ENCODE results near the gene EMSY.
"Not testable (repeated sequence)": the region's sequence is repeated elsewhere in the genome, so short reads cannot be mapped to it uniquely, and the experiment has no call there.

EMSY gene

GRCh38 chr11:76577226-76577920, 132.6 kb downstream of the EMSY start:
- DNase-seq = no peak

GRCh38 chr11:76577921-76578653, 133.3 kb downstream of the EMSY start:
- DNase-seq = no peak

- DNase-seq = no peak
These were observed 133.8 kb downstream of the EMSY start for GRCh38 chr11:76578654-76579055.

- DNase-seq = no peak
These were observed 134.4 kb downstream of the EMSY start for GRCh38 chr11:76579056-76579751.

GRCh38 chr11:76579752-76580151, 134.9 kb downstream of the EMSY start:
- DNase-seq = no peak

GRCh38 chr11:76582471-76582870, 137.7 kb downstream of the EMSY start:
- DNase-seq = not testable (repeated sequence)

- DNase-seq = no peak
These were observed 143.1 kb downstream of the EMSY start for GRCh38 chr11:76587820-76588454.

GRCh38 chr11:76588455-76589325, 143.9 kb downstream of the EMSY start:
- peak; percentile 69 to 73 for DNase-seq

- no peak for DNase-seq
These were observed 144.7 kb downstream of the EMSY start for GRCh38 chr11:76589477-76589876.

- no peak for DNase-seq
These were observed 145.4 kb downstream of the EMSY start for GRCh38 chr11:76589964-76590950.

DNA sequence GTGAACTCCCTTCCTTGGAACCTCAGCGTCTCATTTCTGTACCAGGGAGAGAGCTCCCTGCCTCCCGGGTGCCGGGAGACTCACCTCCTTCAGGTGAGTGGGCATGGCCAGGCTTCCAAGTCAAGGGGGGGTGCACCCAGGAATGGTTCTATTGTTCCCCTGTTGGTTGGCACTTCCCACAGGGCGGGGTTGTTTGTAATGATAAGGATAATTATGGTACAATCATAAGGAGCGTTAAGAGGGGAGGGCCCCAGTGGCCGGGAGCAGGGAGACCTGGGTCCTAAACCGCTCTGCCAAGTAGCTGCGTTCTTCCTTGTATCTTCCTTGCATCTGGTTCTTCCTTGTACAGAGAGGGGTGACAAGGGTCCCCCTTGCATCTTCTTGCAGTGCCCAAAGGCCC, 146.6 kb downstream of the EMSY start:
- DNase-seq = peak in 1 of 2 experiments; percentile 15

DNA sequence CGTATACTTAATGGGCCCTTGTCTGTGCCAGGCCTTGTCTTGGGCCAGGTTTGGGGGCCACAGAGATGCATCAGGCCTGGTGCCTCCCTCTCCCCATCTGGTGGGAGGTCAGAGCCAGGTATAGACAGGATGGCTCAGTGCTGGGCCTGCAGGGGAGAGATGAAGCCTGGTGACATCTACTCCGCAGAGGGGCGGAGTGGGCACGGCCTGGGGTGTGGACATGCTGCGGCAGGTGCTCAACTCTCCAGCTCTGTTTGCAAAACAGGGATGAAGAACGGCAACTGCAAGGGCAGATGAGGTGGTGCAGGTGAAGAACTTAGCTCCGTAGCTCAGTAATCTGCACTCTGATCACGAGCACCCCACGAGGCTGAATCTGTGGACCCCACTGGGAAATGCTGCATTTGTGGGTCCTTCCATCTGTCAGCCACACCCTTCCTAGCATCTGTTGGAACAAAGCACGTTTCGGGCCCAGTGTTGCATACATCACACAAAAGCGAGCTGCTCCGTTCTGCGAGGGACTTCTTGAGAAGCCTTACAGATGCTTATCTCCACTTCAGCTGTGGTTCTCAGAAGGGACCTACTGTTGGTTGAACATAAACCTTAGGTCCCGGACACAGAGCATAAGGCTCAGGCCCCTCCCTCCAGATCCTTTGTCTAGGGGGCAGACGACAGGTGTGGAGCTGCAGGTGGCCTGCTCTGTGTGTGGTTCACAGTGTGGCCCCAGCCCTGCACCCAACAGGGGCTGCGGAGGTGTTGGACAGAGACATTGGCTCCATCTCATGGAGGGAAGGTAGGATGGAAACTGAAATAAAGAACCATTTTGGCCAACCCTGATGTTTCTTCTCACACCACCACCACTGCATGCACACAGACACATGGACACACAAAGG, 147.5 kb downstream of the EMSY start:
- no peak for DNase-seq

DNA sequence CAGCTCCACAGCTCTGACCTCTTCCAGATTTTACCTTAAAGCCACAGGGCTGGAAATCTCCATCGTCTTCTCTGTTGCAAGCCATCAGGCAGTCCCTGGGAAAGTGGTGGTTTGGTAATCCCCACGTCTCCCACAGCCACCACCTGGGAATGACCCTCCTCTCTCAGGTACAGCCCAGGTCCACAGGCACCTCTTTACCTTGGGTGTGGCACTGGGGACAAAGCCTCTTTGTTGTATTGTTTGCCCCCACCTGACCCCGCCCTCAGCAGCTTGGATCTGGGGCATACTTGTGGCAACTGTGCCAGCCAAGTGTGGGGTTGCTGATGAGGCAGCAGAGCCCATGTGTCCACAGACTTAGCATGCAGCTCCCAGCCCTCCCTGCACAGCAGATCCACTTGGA, 148.1 kb downstream of the EMSY start:
- DNase-seq = no peak

DNA sequence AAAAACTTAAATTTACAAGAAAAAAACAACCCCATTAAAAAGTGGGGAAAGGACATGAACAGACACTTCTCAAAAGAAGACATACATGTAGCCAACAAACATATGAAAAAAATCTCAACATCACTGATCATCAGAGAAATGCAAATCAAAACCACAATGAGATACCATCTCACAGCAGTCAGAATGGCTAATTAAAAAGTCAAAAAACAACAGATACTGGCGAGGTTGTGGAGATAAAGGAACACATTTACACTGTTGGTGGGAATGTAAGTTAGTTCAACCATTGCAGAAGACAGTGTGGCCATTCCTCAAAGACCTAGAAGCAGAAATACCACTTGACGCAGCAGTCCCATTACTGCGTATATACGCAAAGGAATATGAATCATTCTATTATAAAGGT, 150.3 kb downstream of the EMSY start:
- not testable (repeated sequence) for DNase-seq

DNA sequence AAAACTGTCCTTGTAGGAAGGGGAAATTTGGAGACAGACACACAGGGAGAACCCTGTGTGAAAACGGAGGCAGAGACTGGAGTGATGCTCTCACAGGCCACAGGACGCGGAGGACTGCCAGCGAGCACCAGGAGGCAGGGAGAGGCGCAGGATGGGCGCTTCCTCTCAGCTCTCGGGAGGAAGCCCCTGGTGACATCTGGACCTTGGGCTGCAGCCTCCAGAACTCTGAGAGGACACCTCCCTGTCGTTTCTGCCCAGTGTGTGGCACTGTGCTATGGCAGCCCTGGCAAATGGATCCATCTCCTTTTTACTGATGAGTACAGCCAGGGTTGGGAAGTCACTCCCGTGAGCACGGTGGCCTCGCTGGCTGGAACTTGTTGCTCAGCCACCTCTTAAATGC, 151.8 kb downstream of the EMSY start:
- DNase-seq = no peak

DNA sequence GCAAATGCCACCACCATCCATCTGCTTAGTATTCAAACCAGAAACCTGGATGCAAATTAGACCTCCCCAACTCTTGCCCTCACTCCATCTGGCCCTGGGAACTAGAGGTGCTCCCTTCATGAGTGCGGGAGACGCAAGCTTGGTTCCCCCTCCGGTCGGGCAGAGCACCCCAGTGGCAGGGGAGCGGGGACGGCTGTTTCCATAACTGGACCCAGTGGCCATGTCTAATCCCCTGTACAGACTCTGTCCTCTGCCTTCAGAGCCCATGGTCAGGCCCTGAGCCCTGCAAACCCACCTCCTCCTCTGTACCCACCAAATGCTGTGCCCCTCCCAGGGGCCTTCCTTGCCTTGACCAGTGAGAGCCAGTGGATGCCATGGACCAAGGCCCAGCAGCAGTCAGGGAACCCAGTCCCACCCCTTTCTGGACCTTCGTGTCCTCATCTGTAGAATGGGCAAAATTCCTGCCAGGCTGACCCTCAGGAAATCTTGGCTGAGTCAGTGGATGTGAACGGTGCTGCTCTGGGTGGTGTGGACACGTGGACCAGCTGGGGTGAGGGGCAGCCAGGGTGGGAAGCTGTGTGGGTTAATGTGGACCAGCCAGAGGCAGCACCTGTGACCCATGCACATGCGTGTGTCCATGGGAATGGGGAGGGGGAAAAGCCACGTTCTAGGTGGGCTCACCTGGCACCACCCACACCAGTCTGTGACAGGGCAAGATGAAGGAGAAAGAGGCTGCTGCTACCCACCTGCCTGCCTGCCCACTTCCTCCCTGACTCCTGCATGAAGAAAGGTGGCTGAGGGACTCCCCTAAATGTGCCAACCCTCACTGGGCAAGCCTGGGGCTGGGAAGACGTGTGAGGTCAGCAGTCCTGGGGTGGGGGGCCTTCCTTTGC, 153.0 kb downstream of the EMSY start:
- DNase-seq = no peak

- peak in 1 of 2 experiments; percentile 46 for DNase-seq
These were observed 153.6 kb downstream of the EMSY start for GRCh38 chr11:76598426-76598839.

- no peak for DNase-seq
These were observed 154.5 kb downstream of the EMSY start for GRCh38 chr11:76599041-76600013.
